Osteoblast (primary cell): ENCODE results near the gene ARHGEF2. TPM values are rescaled to one million over a fixed set of nuclear protein-coding genes. Genes with fewer than 3 reads are reported as not detected.
A peak's percentile ranks its signal among the peaks of the same experiment; 100 is the strongest.
"Not testable (repeated sequence)": the region's sequence is repeated elsewhere in the genome, so short reads cannot be mapped to it uniquely, and the experiment has no call there.

Experiments
- DNase-seq: peaks from one replicate; pipeline ENCODE4 v3.0.0; 2011; ENCODE audit warnings: low spot score, mixed read lengths; ENCODE audit not compliant: insufficient read length; ENCODE audit errors: missing footprints
- H2AFZ ChIP-seq: 2 replicates; pipeline ENCODE4 v1.6.0; 2011; ENCODE audit warnings: mild to moderate bottlenecking, low read length
- H3K27ac ChIP-seq: 2 replicates; pipeline ENCODE4 v1.5.1; 2011; ENCODE audit warnings: mild to moderate bottlenecking, low read depth, low read length, moderate library complexity
- H3K27me3 ChIP-seq: 2 replicates; pipeline ENCODE4 v1.6.0; 2012; ENCODE audit warnings: mild to moderate bottlenecking, control low read depth, inconsistent platforms, low read length, moderate library complexity; ENCODE audit not compliant: insufficient read depth
- H3K36me3 ChIP-seq: 2 replicates; pipeline ENCODE4 v1.5.1; 2011; ENCODE audit warnings: mild to moderate bottlenecking, low read length, control low read depth, moderate library complexity; ENCODE audit not compliant: insufficient read depth
- H3K4me1 ChIP-seq: 2 replicates; pipeline ENCODE4 v1.5.1; 2011; ENCODE audit warnings: mild to moderate bottlenecking, low read length, control low read depth, moderate library complexity; ENCODE audit not compliant: insufficient read depth
- H3K4me2 ChIP-seq: 2 replicates; pipeline ENCODE4 v1.6.0; 2011; ENCODE audit warnings: mild to moderate bottlenecking, low read length; ENCODE audit not compliant: insufficient read depth
- H3K4me3 ChIP-seq: fragments of 200-600 bp; sonication (generic); 3 replicates; pipeline ENCODE4 v1.5.1; 2012; ENCODE audit warnings: mild to moderate bottlenecking, low read length, inconsistent platforms; ENCODE audit not compliant: insufficient read depth
- H3K79me2 ChIP-seq: 2 replicates; pipeline ENCODE4 v1.6.0; 2012; ENCODE audit warnings: mild to moderate bottlenecking, low read length, control low read depth, inconsistent platforms; ENCODE audit not compliant: insufficient read depth
- H3K9me3 ChIP-seq: 2 replicates; pipeline ENCODE4 v1.5.1; 2011; ENCODE audit warnings: low read depth, low read length, control low read depth
- H4K20me1 ChIP-seq: 2 replicates; pipeline ENCODE4 v1.6.0; 2012; ENCODE audit warnings: mild to moderate bottlenecking, low read length, control low read depth; ENCODE audit not compliant: insufficient read depth
- total RNA-seq: library from RNA; depleted of rRNA; stranded (reverse); fragments of >200 nt; gene quantifications from 2 replicates; pipeline ENCODE4 v1.2.3, GENCODE V29; 2012
- TF ChIP-seq, protein P1 (sequence below): IDR thresholded peaks from 2 replicates; pipeline ENCODE4 v1.5.1; 2011; ENCODE audit warnings: mild to moderate bottlenecking, low read depth, low read length, moderate library complexity; ENCODE audit errors: extremely low read depth

The ARHGEF2 gene
- total RNA-seq, 1 donor = 183 TPM

DNA sequence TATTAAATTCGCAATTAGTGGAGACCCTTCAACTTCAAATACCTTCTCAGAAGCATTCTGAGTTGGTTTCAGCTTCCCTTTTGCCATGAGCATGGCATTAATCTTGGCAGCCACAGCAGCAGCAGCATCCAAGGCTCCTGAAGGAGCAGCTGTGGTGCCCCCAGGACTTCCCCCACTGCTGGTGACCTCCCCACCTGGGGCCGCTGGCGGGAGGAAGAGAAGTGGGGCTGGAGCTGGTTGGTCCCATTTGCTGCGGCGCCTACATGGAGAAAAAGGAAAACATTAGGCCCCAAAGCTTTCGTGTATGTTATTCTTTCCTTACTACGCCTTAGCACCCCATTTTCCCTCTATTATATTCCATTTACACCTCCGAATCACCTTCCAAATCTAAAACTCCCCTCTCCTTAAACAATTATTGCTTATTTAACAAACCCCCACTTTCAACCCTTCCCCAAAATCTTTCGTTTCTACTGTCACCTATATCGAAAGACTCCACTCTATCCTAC, 44.7 kb downstream of the ARHGEF2 start:
- peak; percentile 74 for DNase-seq

DNA sequence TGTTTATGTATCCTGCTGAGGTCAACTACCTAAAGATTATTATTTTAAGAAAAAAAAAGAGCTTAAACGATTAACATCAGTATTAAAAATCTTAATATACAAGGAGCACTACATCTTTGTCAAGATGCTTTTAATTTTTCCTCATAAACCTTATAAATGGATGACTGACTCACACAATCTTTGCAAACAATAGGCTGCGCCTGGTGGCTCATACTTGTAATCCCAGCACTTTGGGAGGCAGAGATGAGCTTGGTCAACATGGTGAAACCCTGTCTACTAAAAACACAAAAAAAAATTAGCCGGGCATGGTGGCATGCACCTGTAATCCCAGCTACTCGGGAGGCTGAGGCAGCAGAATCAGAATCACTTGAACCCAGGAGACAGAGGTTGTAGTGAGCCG, 45.9 kb downstream of the ARHGEF2 start:
- Histone ChIP-seq H3K4me3 (peak overlapping the region; percentile 99), H3K4me2 (peak overlapping the region; percentile 83), H3K27me3 (no peaks in the 10 kb centered on the region), H4K20me1 (peaks cover 24% of the 10 kb centered on the region), H3K9me3 (no peaks in the 10 kb centered on the region), H3K4me1 (peaks cover 30% of the 10 kb centered on the region), H3K27ac (peak overlapping the region; percentile 98), H3K36me3 (peaks cover 54% of the 10 kb centered on the region), H2AFZ (no peak overlapping the region), H3K79me2 (peaks cover 58% of the 10 kb centered on the region)
- TF ChIP-seq, protein P1, sequence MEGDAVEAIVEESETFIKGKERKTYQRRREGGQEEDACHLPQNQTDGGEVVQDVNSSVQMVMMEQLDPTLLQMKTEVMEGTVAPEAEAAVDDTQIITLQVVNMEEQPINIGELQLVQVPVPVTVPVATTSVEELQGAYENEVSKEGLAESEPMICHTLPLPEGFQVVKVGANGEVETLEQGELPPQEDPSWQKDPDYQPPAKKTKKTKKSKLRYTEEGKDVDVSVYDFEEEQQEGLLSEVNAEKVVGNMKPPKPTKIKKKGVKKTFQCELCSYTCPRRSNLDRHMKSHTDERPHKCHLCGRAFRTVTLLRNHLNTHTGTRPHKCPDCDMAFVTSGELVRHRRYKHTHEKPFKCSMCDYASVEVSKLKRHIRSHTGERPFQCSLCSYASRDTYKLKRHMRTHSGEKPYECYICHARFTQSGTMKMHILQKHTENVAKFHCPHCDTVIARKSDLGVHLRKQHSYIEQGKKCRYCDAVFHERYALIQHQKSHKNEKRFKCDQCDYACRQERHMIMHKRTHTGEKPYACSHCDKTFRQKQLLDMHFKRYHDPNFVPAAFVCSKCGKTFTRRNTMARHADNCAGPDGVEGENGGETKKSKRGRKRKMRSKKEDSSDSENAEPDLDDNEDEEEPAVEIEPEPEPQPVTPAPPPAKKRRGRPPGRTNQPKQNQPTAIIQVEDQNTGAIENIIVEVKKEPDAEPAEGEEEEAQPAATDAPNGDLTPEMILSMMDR = no peak
- peak; percentile 58 for DNase-seq

More for the DNA sequence above, 44.7 kb downstream of the ARHGEF2 start:
- peaks cover 52% of the 10 kb centered on the region for H3K79me2 ChIP-seq
- H3K36me3 ChIP-seq = peaks cover 43% of the 10 kb centered on the region
- peaks cover 32% of the 10 kb centered on the region for H3K4me1 ChIP-seq
- H2AFZ ChIP-seq = peak overlapping the region; percentile 90
- peak overlapping the region; percentile 83 for H3K4me2 ChIP-seq
- TF ChIP-seq, protein P1 = no peak
- peak overlapping the region; percentile 99 for H3K4me3 ChIP-seq
- no peaks in the 10 kb centered on the region for H3K27me3 ChIP-seq
- H4K20me1 ChIP-seq = peaks cover 24% of the 10 kb centered on the region
- no peaks in the 10 kb centered on the region for H3K9me3 ChIP-seq
- peak overlapping the region; percentile 98 for H3K27ac ChIP-seq

DNA sequence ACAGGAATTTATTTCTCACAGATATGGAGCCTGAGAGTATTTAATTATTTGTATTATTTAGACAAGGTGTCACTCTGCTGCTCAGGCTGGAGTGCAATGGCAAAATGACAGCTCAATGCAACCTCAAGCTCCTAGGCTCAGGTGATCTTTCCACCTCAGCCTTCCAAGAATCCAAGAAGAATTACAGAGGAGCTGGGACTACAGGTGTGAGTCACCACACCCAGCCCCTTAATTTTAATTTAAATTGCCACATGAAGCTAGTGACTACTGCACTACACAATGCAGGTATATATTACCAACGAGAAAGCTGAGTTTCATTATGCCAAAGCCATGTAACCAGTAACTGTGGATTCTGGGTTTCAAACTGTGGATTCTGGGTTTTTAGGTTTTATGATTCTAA, 46.3 kb downstream of the ARHGEF2 start:
- peaks cover 30% of the 10 kb centered on the region for H3K4me1 ChIP-seq
- TF ChIP-seq, protein P1 = no peak
- no peaks in the 10 kb centered on the region for H3K9me3 ChIP-seq
- H3K79me2 ChIP-seq = peaks cover 62% of the 10 kb centered on the region
- H3K27me3 ChIP-seq = no peaks in the 10 kb centered on the region
- no peak overlapping the region for H3K4me3 ChIP-seq
- peak overlapping the region; percentile 66 for H3K27ac ChIP-seq
- DNase-seq = peak; percentile 30
- peaks cover 58% of the 10 kb centered on the region for H3K36me3 ChIP-seq
- H2AFZ ChIP-seq = no peak overlapping the region
- peaks cover 28% of the 10 kb centered on the region for H4K20me1 ChIP-seq
- H3K4me2 ChIP-seq = peak overlapping the region; percentile 83

DNA sequence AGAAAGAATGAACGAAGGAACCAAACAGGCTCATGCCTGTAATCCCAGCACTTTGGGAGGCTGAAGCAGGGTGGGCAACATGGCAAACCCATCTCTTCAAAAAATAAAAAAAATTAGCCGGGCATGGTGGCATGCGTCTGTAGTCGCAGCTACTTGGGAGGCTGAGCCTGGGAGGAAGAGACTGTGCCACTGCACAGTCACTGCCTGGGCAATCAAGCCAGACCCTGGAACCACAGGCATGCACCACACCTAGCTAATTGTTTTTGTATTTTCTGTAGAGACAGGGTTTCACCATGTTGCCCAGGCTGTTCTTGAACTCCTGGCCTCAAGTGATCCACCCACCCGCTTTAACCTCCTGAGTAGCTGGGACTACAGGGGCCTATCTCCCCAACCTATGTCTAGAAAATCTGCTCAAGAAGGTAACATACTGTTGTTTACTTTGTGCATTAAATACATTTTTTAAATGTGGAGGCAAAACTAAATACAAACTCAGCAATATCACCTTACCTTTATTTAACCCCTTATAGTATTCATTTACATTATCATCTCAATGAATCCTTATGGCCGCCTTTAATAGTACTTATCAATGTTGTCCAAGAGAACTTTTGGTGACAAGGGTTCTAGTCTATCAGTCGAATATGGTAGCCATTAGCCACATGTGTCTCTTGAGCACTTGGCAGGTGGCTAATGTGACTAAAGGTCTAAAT, 46.9 kb downstream of the ARHGEF2 start:
- H2AFZ ChIP-seq = no peak overlapping the region
- H3K27me3 ChIP-seq = no peaks in the 10 kb centered on the region
- H3K9me3 ChIP-seq = no peaks in the 10 kb centered on the region
- TF ChIP-seq, protein P1 = no peak
- DNase-seq = peak; percentile 30
- peaks cover 68% of the 10 kb centered on the region for H3K79me2 ChIP-seq
- peaks cover 63% of the 10 kb centered on the region for H3K36me3 ChIP-seq
- H3K27ac ChIP-seq = peak overlapping the region; percentile 66
- H3K4me3 ChIP-seq = peak overlapping the region; percentile 51
- peaks cover 30% of the 10 kb centered on the region for H3K4me1 ChIP-seq
- peak overlapping the region; percentile 83 for H3K4me2 ChIP-seq
- H4K20me1 ChIP-seq = peaks cover 30% of the 10 kb centered on the region

DNA sequence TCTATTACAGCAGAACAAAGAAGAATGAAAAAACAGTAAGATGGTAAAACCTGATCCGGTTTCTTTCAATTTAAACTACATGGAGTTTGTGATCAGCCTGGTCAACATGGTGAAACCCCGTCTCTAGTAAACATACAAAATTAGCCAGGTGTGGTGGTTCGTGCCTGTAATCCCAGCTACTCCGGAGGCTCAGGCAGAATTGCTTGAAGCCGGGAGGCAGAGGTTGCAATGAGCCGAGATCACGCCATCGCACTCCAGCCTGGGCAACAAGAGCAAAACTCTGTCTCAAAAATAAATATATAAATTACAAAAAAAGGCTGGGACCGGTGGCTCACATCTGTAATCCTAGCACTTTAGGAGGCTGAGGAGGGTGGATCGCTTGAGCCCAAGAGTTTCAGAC, 47.6 kb downstream of the ARHGEF2 start:
- H3K9me3 ChIP-seq, H3K27me3 ChIP-seq, H2AFZ ChIP-seq, DNase-seq: not testable (repeated sequence)
- Histone ChIP-seq H4K20me1 (peaks cover 30% of the 10 kb centered on the region), H3K4me3 (peak overlapping the region; percentile 51), H3K27ac (peak overlapping the region; percentile 66), H3K36me3 (peaks cover 71% of the 10 kb centered on the region), H3K79me2 (peaks cover 69% of the 10 kb centered on the region), H3K4me2 (peak overlapping the region; percentile 83), H3K4me1 (peaks cover 30% of the 10 kb centered on the region)
